ENCODE results near the gene MGMT.

GRCh38 chr10:129486805-129487204 is 19.8 kb downstream of the MGMT start:
- TF ChIP-seq CTCF (IDR thresholded peaks at IDR 0.05) (no peak), EP300 (IDR thresholded peaks at IDR 0.05) (no peak), POLR2AphosphoS5 (IDR thresholded peaks at IDR 0.05) (no peak)
